HepG2 (cell line): ENCODE data around the gene BMPER. TPM values are rescaled to one million over a fixed set of nuclear protein-coding genes. Genes with fewer than 3 reads are reported as not detected.

Experiments used
- ATAC-seq: fragments of 200-7000 bp; cut with Tn5 transposase; 3 replicates; pipeline ENCODE4 v1.9.1; 2020; ENCODE audit warnings: mild to moderate bottlenecking, moderate library complexity
- BruUV-seq: library from RNA; stranded (reverse); fragments of 400-500 nt; replicated peaks from 2 replicates; lab custom pipeline; 2021; lab: Mats Ljungman, UMichigan
- CTCF ChIA-PET: fragments of 300-600 bp; formaldehyde crosslinking; extraction: SDS; loops from one replicate; lab custom pipeline; 2021; ENCODE audit warnings: low total read pairs, inconsistent platforms, low intra/inter-chr PET ratio; lab: Yijun Ruan, JAX
- POLR2A ChIA-PET: fragments of 350-600 bp; sonication (Branson Sonifier 250); formaldehyde crosslinking; loops from one replicate; lab custom pipeline; 2020; ENCODE audit warnings: antibody characterized with exemption, inconsistent platforms; lab: Yijun Ruan, JAX
- DNase-seq: peaks from one replicate; pipeline ENCODE4 v3.0.0-alpha.2; 2015; ENCODE audit warnings: low spot score
- FAIRE-seq: peaks from 3 replicates; lab custom pipeline; 2011; peaks lifted over from hg19 to GRCh38; lab: Jason Lieb, UNC
- H2AFZ ChIP-seq: one replicate; pipeline ENCODE4 v1.6.1; 2011; ENCODE audit warnings: low read length, inconsistent platforms
- H3K27ac ChIP-seq: fragments of 300-600 bp; 3 replicates; pipeline ENCODE4 v1.8.0; 2011; ENCODE audit warnings: mixed run types, mild to moderate bottlenecking, mixed read lengths, low read length, inconsistent platforms; ENCODE audit not compliant: insufficient read depth; ENCODE audit errors: extremely low read length
- H3K27me3 ChIP-seq, 2 experiments: fragments of 200-600 bp in 1 of 2; 2 replicates in 1 of 2; 3 replicates in 1 of 2; pipeline versions ENCODE4 v1.6.0 to v1.8.0; 2011; ENCODE audit warnings: low read length in 2 of 2, mild to moderate bottlenecking in 2 of 2, moderate library complexity in 2 of 2, inconsistent platforms in 1 of 2; ENCODE audit not compliant: insufficient read depth in 2 of 2, control insufficient read depth in 1 of 2
- H3K36me3 ChIP-seq, 2 experiments: fragments of 200-600 bp in 1 of 2; replicated peaks in 1 of 2; 2 replicates in 1 of 2; 3 replicates in 1 of 2; pipeline versions ENCODE4 v1.5.1 to v1.8.0; 2011; ENCODE audit warnings: low read length in 2 of 2, inconsistent platforms in 1 of 2; ENCODE audit not compliant: insufficient read depth in 2 of 2, control insufficient read depth in 1 of 2
- H3K4me1 ChIP-seq: 2 replicates; pipeline ENCODE4 v1.5.1; 2012; ENCODE audit warnings: low read length, inconsistent platforms; ENCODE audit not compliant: insufficient read depth
- H3K4me2 ChIP-seq: 2 replicates; pipeline ENCODE4 v1.6.0; 2011; ENCODE audit warnings: low read depth, low read length, inconsistent platforms
- H3K4me3 ChIP-seq, 3 experiments: fragments of 200-600 bp in 1 of 3; sonication (generic), shearing (Covaris generic) in 1 of 3; replicated peaks in 1 of 3; 2 replicates each; pipeline ENCODE4 v1.5.1; 2011 to 2016; ENCODE audit warnings: low read length in 3 of 3, inconsistent platforms in 2 of 3, low read depth in 2 of 3, mild to moderate bottlenecking in 2 of 3, control low read depth in 1 of 3, mixed read lengths in 1 of 3; ENCODE audit not compliant: insufficient read depth in 1 of 3
- H3K79me2 ChIP-seq: one replicate; pipeline ENCODE4 v1.6.1; 2011; ENCODE audit warnings: low read length, inconsistent platforms; ENCODE audit not compliant: insufficient read depth
- H3K9ac ChIP-seq: 2 replicates; pipeline ENCODE4 v1.6.0; 2011; ENCODE audit warnings: mild to moderate bottlenecking, low read depth, low read length, inconsistent platforms; ENCODE audit not compliant: insufficient read depth
- H3K9me3 ChIP-seq: 2 replicates; pipeline ENCODE4 v1.5.1; 2012; ENCODE audit warnings: mild to moderate bottlenecking, low read length
- H4K20me1 ChIP-seq: 2 replicates; pipeline ENCODE4 v1.6.0; 2011; ENCODE audit warnings: inconsistent platforms, mild to moderate bottlenecking, low read length, moderate library complexity; ENCODE audit not compliant: insufficient read depth
- FOXA3 ChIP-seq: IDR thresholded peaks from 2 replicates; pipeline ENCODE4 v1.6.1; 2016; ENCODE audit warnings: missing genetic modification reagents, missing compliant biosample characterization
- IRF2 ChIP-seq: IDR thresholded peaks from 2 replicates; pipeline ENCODE4 v1.6.1; 2018; ENCODE audit warnings: missing genetic modification reagents, missing compliant biosample characterization
- ISX ChIP-seq: sonication (generic); formaldehyde crosslinking; conservative IDR thresholded peaks from 2 replicates; pipeline ENCODE4 v1.5.0; 2020; ENCODE audit warnings: missing genetic modification reagents
- MYC ChIP-seq: sonication (generic); formaldehyde crosslinking; IDR thresholded peaks from 2 replicates; pipeline ENCODE4 v1.9.0; 2021; ENCODE audit warnings: missing genetic modification reagents, borderline replicate concordance
- RBFOX2 ChIP-seq: fragments of 200-400 bp; formaldehyde crosslinking; IDR thresholded peaks from 2 replicates; pipeline ENCODE4 v1.6.1; 2017; ENCODE audit warnings: low read depth, mild to moderate bottlenecking, low read length
- SPEN ChIP-seq: sonication (generic); formaldehyde crosslinking; IDR thresholded peaks from 2 replicates; pipeline ENCODE4 v1.5.1; 2020; ENCODE audit warnings: low read depth, mild to moderate bottlenecking, missing genetic modification reagents
- TARDBP ChIP-seq: sonication (generic); formaldehyde crosslinking; IDR thresholded peaks from 2 replicates; pipeline ENCODE4 v1.8.0; 2022; ENCODE audit warnings: mild to moderate bottlenecking, missing genetic modification reagents
- YEATS2 ChIP-seq: sonication (generic); formaldehyde crosslinking; IDR thresholded peaks from 2 replicates; pipeline ENCODE4 v1.4.0; 2020; ENCODE audit warnings: missing genetic modification reagents, borderline replicate concordance
- ZBTB20 ChIP-seq: sonication (generic); formaldehyde crosslinking; IDR thresholded peaks from 2 replicates; pipeline ENCODE4 v1.8.1; 2023; ENCODE audit warnings: missing genetic modification reagents, low read depth, mild to moderate bottlenecking, borderline replicate concordance
- ZBTB7B ChIP-seq: sonication (generic); formaldehyde crosslinking; IDR thresholded peaks from 2 replicates; pipeline ENCODE4 v1.4.0; 2020; ENCODE audit warnings: missing genetic modification reagents
- ZNF232 ChIP-seq: sonication (generic); formaldehyde crosslinking; IDR thresholded peaks from 2 replicates; pipeline ENCODE4 v1.4.0; 2020; ENCODE audit warnings: missing genetic modification reagents, borderline replicate concordance
- ZNF326 ChIP-seq: sonication (generic); formaldehyde crosslinking; IDR thresholded peaks from 2 replicates; pipeline ENCODE4 v1.4.0; 2020; ENCODE audit warnings: missing genetic modification reagents, borderline replicate concordance
- ZNF501 ChIP-seq: sonication (generic); formaldehyde crosslinking; IDR thresholded peaks from 2 replicates; pipeline ENCODE4 v1.5.1; 2020; ENCODE audit warnings: mild to moderate bottlenecking, moderate library complexity, missing genetic modification reagents
- ZNF552 ChIP-seq: sonication (generic); formaldehyde crosslinking; IDR thresholded peaks from 2 replicates; pipeline ENCODE4 v1.9.0; 2022; ENCODE audit warnings: missing genetic modification reagents, mild to moderate bottlenecking, borderline replicate concordance
- ZNF746 ChIP-seq: sonication (generic); formaldehyde crosslinking; IDR thresholded peaks from 2 replicates; pipeline ENCODE4 v1.8.0; 2022; ENCODE audit warnings: mild to moderate bottlenecking, missing genetic modification reagents
- ZNF747 ChIP-seq: sonication (generic); formaldehyde crosslinking; IDR thresholded peaks from 2 replicates; pipeline ENCODE4 v1.8.1; 2023; ENCODE audit warnings: missing genetic modification reagents, mild to moderate bottlenecking, borderline replicate concordance
- ZNF891 ChIP-seq: sonication (generic); formaldehyde crosslinking; IDR thresholded peaks from 2 replicates; pipeline ENCODE4 v1.5.0; 2020; ENCODE audit warnings: mild to moderate bottlenecking, missing genetic modification reagents
- WGBS: methylation state at CpG from one replicate; pipeline ENCODE4 v1.1.6; 2017; ENCODE audit warnings: low lambda C conversion rate; 5-methylcytosine and 5-hydroxymethylcytosine counted together
- in situ Hi-C: cut with HindIII; loops from 2 replicates; pipeline ENCODE4 v1.10.0; 2017; ENCODE audit warnings: low pct_unique_long_range_greater_than_20kb; ENCODE audit not compliant: extremely low pct_ligation_motif_present
- intact Hi-C: fragments of 100-400 bp; cut with micrococcal nuclease; formaldehyde crosslinking; loops from one replicate; pipeline ENCODE4 v1.10.0; 2022; ENCODE audit not compliant: unreplicated experiment
- polyA plus RNA-seq, 8 experiments: library from polyadenylated mRNA; depleted of rRNA in 3 of 8; stranded (reverse) in 7 of 8; unstranded in 1 of 8; fragments of >200 nt; fragmentation: Illumina TruSeq in 4 of 8; extraction: Trizol in 4 of 8; gene quantifications; 2 replicates each; pipeline versions ENCODE4 v1.2.1 to v1.2.3, GENCODE V29; 2011 to 2016; ENCODE audit warnings: low read depth in 4 of 8, missing spikeins in 1 of 8, mixed read lengths in 1 of 8; ENCODE audit not compliant: insufficient read depth in 1 of 8
- total RNA-seq, 5 experiments: library from RNA; depleted of rRNA; stranded (reverse); fragments of >200 nt; fragmentation: Illumina TruSeq; extraction: Trizol; gene quantifications; 2 replicates each; pipeline ENCODE4 v1.2.3, GENCODE V29; 2016; ENCODE audit warnings: low read depth in 1 of 5
- TF ChIP-seq, protein P1 (sequence below): sonication (generic); formaldehyde crosslinking; IDR thresholded peaks from 2 replicates; pipeline ENCODE4 v1.5.1; 2020; ENCODE audit warnings: mild to moderate bottlenecking, missing genetic modification reagents

BMPER gene
- total and polyA plus RNA-seq, 2 of the 13 experiments (the other 11 are each of a cell fraction or from before 2014, with no cell fraction given), result not detected

DNA sequence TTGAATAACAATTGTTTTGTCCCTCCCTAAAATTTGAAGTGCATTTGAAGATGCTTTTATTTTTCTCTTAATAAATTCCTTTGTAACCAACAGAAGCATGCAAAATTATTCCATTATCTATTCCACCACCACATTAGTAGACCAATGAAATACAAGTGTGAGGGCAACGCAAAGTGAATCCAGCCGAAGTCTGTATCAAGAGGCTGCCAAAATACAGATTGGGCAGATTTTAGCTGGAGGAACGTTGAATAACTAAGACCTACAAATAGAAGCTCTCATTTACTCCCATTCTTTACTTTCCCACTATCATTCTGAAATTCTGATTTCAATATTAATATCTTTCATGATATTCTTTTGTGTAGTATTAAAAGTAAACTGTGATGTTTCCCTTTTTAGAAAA is 233.7 kb downstream of the BMPER start:
- WGBS, result 50% methylated on average over 3 of the region's 3 CpGs
- no TSS peak for BruUV-seq

DNA sequence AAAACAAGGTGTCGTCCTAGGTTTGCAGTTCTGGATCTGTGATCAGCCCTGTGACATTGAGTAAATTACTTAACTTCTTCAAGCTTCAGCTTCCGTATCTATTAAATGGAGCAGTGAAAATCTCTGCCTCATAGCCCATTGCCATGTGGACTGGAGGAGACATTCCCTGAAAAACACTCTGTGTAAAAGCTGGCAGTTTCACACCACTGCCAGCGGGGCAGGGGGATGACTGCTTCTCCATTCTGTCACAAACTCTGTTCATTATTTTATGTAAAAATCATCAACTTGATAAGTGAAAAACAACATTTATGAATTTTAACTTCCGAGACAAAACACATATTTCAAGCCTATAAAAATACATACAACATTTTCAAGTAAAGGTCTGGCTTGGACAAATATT is 234.7 kb downstream of the BMPER start:
- Histone ChIP-seq H3K4me3 (no peak overlapping the region), H4K20me1 (no peaks in the 10 kb centered on the region), H3K36me3 (no peaks in the 10 kb centered on the region), H3K79me2 (no peaks in the 10 kb centered on the region), H3K4me1 (no peaks in the 10 kb centered on the region), H3K9ac (no peak overlapping the region), H3K27me3 (peaks cover 0 to 4% of the 10 kb centered on the region in 2 experiments; a peak in 1 of 5 replicates), H3K27ac (no peak overlapping the region), H3K4me2 (no peak overlapping the region), H2AFZ (no peak overlapping the region), H3K9me3 (no peaks in the 10 kb centered on the region)
- CTCF ChIA-PET, result no interaction called here
- ATAC-seq (no peak), DNase-seq (no peak), FAIRE-seq (no peak)
- in situ Hi-C loops (no loop called here), intact Hi-C loops (no loop called here)
- no TSS peak for BruUV-seq
- 22% methylated on average over 4 of the region's 4 CpGs for WGBS
- POLR2A ChIA-PET, result no interaction called here
- TF ChIP-seq ZNF746 (CRISPR knock-in tag) (no peak), ZNF326 (no peak), TARDBP (no peak), ZNF747 (no peak), ISX (no peak), ZBTB20 (CRISPR knock-in tag) (no peak), ZNF552 (CRISPR knock-in tag) (no peak), YEATS2 (CRISPR knock-in tag) (no peak), FOXA3 (no peak), MYC (CRISPR knock-in tag) (no peak), ZBTB7B (no peak), IRF2 (CRISPR knock-in tag) (no peak), RBFOX2 (no peak), ZNF891 (CRISPR knock-in tag) (no peak)

More for the DNA sequence above, 233.7 kb downstream of the BMPER start:
- no peaks in the 10 kb centered on the region for H3K36me3 ChIP-seq
- H3K4me1 ChIP-seq, result no peaks in the 10 kb centered on the region
- no peak for DNase-seq
- no peak for FAIRE-seq
- no peak overlapping the region for H3K4me2 ChIP-seq
- H3K27me3 ChIP-seq, result peaks cover 0 to 4% of the 10 kb centered on the region in 2 experiments; a peak in 1 of 5 replicates
- CTCF ChIA-PET, result no interaction called here
- no peaks in the 10 kb centered on the region for H4K20me1 ChIP-seq
- no peak overlapping the region for H2AFZ ChIP-seq
- H3K9ac ChIP-seq, result no peak overlapping the region
- intact Hi-C loops, result loop anchor here (10.0 kb wide), 1 partner anchor 186 kb away; no protein-coding TSS in a partner anchor
- POLR2A ChIA-PET, result no interaction called here
- no peaks in the 10 kb centered on the region for H3K9me3 ChIP-seq
- H3K27ac ChIP-seq, result no peak overlapping the region
- no peak for TF ChIP-seq ZNF232 (CRISPR knock-in tag)
- TF ChIP-seq, protein P1, sequence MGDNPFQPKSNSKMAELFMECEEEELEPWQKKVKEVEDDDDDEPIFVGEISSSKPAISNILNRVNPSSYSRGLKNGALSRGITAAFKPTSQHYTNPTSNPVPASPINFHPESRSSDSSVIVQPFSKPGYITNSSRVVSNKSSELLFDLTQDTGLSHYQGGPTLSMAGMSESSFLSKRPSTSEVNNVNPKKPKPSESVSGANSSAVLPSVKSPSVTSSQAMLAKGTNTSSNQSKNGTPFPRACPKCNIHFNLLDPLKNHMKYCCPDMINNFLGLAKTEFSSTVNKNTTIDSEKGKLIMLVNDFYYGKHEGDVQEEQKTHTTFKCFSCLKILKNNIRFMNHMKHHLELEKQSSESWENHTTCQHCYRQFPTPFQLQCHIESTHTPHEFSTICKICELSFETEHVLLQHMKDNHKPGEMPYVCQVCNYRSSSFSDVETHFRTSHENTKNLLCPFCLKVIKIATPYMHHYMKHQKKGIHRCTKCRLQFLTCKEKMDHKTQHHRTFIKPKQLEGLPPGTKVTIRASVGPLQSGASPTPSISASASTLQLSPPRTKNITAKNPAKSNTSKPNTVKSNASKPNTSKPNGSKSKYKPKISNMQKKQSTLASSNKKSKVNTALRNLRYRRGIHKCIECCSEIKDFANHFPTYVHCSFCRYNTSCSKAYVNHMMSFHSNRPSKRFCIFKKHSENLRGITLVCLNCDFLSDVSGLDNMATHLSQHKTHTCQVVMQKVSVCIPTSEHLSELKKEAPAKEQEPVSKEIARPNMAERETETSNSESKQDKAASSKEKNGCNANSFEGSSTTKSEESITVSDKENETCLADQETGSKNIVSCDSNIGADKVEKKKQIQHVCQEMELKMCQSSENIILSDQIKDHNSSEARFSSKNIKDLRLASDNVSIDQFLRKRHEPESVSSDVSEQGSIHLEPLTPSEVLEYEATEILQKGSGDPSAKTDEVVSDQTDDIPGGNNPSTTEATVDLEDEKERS (CRISPR knock-in tag), result no peak
- TF ChIP-seq ZNF501, result no peak
- no peak for TF ChIP-seq SPEN (CRISPR knock-in tag)
- no peaks in the 10 kb centered on the region for H3K79me2 ChIP-seq
- in situ Hi-C loops, result loop anchor here (5.0 kb wide), 1 partner anchor 458 kb away; no protein-coding TSS in a partner anchor
- H3K4me3 ChIP-seq, result no peak overlapping the region
- ATAC-seq, result no peak
